Measurements from ENCODE around the gene SYTL4. TPM values are rescaled to one million over a fixed set of nuclear protein-coding genes. Genes with fewer than 3 reads are reported as not detected.

The SYTL4 gene
- total and polyA plus RNA-seq, 8 donors, result 3.2 to 23.7 (median 7.9) TPM

DNA sequence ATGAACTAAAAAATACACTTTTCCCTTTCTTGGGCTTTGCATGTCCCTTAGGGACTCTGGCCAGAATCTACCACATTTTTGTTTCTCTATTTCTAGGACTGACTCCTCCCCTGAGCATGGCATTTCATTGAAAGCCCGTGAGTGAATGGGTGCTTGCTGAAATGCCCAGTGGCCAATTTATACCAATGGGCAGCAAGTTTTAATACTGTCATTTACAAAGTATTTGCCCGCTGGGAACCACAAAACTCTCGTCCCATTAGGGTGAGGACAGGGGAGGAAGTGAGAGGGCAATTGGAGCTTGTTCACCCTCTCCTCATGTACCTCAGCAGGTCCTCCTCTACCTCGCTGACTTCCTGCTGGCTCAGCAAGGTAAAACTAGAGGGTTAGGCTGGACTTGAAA lies 86.8 kb downstream of the SYTL4 start:
- intact Hi-C loops (cut with DNase I), result no loop called here
- DNase-seq (no peak), ATAC-seq (no peak), FAIRE-seq (no peak)
- 49 to 54% methylated on average over 4 of the region's 4 CpGs for WGBS, 2 donors
- H3K4me3 ChIP-seq, result no peak overlapping the region
- H3K27ac ChIP-seq, result no peak overlapping the region
- TF ChIP-seq, protein P1, sequence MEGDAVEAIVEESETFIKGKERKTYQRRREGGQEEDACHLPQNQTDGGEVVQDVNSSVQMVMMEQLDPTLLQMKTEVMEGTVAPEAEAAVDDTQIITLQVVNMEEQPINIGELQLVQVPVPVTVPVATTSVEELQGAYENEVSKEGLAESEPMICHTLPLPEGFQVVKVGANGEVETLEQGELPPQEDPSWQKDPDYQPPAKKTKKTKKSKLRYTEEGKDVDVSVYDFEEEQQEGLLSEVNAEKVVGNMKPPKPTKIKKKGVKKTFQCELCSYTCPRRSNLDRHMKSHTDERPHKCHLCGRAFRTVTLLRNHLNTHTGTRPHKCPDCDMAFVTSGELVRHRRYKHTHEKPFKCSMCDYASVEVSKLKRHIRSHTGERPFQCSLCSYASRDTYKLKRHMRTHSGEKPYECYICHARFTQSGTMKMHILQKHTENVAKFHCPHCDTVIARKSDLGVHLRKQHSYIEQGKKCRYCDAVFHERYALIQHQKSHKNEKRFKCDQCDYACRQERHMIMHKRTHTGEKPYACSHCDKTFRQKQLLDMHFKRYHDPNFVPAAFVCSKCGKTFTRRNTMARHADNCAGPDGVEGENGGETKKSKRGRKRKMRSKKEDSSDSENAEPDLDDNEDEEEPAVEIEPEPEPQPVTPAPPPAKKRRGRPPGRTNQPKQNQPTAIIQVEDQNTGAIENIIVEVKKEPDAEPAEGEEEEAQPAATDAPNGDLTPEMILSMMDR (IDR thresholded peaks at IDR 0.05), result no peak
- H3K9me3 ChIP-seq, result no peaks in the 10 kb centered on the region
- H3K4me1 ChIP-seq, result no peaks in the 10 kb centered on the region
- H3K36me3 ChIP-seq, result no peaks in the 10 kb centered on the region
- H3K27me3 ChIP-seq, result peaks cover 0 to 8% (median 0%) of the 10 kb centered on the region in 4 donors

DNA sequence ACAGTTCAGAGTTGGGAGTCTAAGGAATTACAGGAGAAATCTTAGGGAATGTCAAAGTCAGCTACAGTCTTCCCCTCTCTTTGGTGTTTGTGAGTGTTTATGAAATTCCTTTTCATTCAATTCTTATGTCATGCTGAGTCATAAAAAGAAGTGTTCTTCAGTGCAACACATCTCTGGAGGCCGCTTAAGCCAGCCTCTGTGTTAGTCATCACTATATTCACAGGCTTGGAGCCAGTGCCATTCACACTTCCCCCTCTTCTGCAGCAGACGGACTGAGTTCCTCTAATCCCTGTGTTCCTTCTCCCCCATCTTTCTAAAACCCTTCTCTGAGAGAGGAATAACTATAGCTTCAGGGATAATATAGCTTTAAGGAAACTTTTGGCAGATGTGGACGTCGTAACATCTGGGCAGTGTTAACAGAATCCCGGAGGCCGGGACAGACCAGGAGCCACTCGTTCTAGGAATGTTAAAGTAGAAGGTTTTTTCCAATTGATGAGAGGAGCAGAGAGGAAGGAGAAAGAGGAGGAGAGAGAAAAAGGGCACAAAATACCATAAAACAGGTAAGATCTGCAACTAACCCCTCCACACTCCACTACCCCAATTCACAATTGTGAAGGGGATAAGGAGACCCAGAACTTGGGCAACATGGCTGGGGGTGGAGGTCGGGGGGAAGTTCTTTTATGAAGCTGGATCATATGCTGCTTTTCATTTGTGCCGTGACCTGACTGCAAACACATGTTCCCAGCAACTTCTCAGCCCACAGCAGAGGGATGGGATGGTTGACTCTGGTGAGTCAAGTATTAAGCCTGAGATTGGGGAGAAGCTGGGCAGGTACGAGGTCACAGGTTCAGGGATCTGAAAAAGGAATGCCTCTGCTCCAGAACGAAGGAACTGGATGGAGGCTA lies 87.7 kb downstream of the SYTL4 start, which contains the start of gene SRPX2:
Gene SRPX2, plus strand, starts transcription at position 244 of the 905 bp plus-strand sequence. CDS start 2,124 bp downstream, outside the sequence.
- intact Hi-C loops (cut with DNase I), result no loop called here
- 36 to 42% methylated on average over 11 of the region's 11 CpGs for WGBS, 2 donors
- Histone ChIP-seq H3K4me3 (no peak within 1 kb of the TSS), H3K27ac (no peak within 1 kb of the TSS), H3K4me1 (no peaks in the 10 kb centered on the region), H3K36me3 (no peaks in the 10 kb centered on the region), H3K27me3 (peaks cover 0 to 8% (median 1%) of the 10 kb centered on the region in 4 donors), H3K9me3 (no peaks in the 10 kb centered on the region)
- ATAC-seq (peak in 3 of 4 donors; percentile 63 to 84 (median 83)), FAIRE-seq (peak; percentile 59), DNase-seq (peak in 1 of 6 donors; percentile 2)
- TF ChIP-seq, protein P1 (IDR thresholded peaks at IDR 0.05), result no peak

DNA sequence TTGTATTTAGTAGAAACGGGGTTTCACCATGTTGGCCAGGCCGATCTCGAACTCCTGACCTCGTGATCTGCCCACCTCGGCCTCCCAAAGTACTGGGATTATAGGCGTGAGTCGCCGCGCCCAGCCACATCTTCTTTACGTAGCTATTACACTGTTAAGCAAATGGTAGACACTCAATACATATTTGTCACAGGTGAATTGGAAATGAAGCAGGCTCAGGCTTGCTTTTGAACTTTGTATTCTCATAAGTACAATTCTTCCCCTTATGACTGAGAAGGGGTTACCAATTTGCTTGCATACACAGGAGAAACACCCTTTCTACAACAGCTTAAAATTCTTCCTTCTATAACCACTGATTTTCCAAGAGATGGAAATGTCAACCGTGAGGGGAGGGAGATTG lies 88.7 kb downstream of the SYTL4 start:
- no peak for FAIRE-seq
- TF ChIP-seq, protein P1 (IDR thresholded peaks at IDR 0.05), result no peak
- DNase-seq, result no peak
- no peak for ATAC-seq
- Histone ChIP-seq H3K27ac (no peak overlapping the region), H3K4me1 (no peaks in the 10 kb centered on the region), H3K4me3 (no peak overlapping the region), H3K27me3 (peaks cover 0 to 8% (median 1%) of the 10 kb centered on the region in 4 donors), H3K36me3 (no peaks in the 10 kb centered on the region), H3K9me3 (no peaks in the 10 kb centered on the region)
- 70 to 74% methylated on average over 11 of the region's 11 CpGs for WGBS, 2 donors
- intact Hi-C loops (cut with DNase I), result no loop called here

DNA sequence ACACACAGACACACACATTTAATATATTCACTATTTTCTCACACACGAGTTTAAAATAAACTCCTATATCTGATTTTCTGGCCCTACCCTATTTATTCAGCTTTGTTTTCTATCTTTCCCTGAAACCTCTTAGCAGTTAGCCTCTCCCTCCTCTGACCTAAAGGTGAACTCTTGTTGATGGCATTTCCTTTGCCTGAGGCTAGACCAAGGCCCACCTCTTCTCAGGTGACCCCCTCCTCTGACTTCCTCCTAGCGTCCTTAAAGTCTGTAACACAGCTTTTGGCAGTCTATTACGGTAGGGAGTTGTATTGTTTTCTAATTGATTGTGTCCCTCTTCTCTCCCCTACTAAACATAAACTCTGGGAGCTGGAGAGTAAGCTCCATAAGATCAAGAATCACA lies 89.6 kb downstream of the SYTL4 start:
- DNase-seq, result no peak
- Histone ChIP-seq H3K9me3 (no peaks in the 10 kb centered on the region), H3K4me1 (no peaks in the 10 kb centered on the region), H3K4me3 (no peak overlapping the region), H3K36me3 (no peaks in the 10 kb centered on the region), H3K27me3 (peaks cover 0 to 8% (median 1%) of the 10 kb centered on the region in 4 donors), H3K27ac (no peak overlapping the region)
- intact Hi-C loops (cut with DNase I), result no loop called here
- WGBS, 2 donors, result 31 to 47% methylated on average over 3 of the region's 3 CpGs
- no peak for ATAC-seq
- FAIRE-seq, result no peak
- TF ChIP-seq, protein P1 (IDR thresholded peaks at IDR 0.05), result no peak
